ENCODE results near the gene MYL2.

The MYL2 gene

DNA sequence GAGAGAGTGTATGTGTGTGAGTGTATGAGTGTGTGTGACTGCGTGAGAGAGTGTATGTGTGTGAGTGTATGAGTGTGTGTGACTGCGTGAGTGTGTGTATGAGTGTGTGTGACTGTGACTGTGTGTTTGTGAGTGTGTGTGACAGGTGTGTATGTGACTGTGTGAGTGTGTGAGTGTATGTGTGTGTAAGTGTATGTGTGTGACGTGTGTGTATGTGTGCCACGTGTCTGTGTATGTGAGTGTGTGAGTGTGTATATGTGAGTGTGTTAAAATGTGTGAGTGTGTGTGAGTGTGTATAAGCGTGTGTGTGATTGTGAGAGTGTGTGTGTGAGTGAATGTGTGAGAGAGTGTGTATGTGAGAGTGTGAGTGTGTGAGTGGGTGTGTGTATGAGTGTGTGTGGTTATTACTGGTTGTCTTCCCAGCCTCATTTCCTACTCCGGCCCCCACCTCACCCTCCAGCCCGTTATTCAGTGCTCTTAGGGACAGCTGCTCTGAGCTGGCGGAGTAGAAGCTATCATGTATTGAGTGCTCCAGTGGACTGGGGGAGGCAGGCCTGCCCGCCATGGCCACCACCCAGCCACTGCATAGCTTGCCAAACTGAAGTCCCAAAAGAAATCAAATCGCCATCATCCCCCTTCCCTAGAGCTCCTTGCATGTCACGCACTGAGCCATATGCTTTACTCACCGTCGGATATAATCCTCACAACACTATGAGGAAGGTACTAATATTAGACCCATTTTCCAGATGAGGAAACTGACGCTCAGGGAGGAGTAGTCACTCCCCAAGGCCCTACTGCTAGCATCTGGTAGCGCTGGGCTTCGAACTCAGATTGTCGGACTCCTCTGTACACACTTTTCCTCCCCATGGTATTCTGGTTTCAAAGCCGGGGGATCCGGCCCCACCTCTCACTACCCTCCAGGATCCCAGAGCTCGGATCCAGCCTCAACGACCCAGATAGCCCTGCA lies 10.3 kb upstream of the MYL2 start:
- DNase-seq (ENCODE audit: low spot score): peak; percentile 6

DNA sequence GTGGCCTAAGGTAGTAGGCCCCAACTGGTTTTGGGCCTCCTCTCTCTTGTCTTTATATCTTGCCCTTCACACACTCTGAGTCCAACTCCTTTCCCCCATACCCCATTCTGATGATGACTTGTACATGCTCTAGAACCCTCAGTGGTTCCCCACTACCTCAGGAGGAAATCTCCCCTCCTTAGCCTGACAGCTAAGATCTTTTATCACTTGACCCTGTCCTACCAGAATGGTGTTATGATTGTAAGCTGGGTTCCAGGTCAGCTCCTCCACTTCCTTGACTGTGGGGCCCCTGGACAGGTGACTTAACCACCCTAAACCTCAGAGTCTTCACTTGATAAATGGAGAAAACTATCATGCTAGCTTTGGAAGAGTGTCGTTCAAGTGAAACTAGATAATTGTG lies 9.4 kb upstream of the MYL2 start:
- DNase-seq (ENCODE audit: low spot score): peak; percentile 4

DNA sequence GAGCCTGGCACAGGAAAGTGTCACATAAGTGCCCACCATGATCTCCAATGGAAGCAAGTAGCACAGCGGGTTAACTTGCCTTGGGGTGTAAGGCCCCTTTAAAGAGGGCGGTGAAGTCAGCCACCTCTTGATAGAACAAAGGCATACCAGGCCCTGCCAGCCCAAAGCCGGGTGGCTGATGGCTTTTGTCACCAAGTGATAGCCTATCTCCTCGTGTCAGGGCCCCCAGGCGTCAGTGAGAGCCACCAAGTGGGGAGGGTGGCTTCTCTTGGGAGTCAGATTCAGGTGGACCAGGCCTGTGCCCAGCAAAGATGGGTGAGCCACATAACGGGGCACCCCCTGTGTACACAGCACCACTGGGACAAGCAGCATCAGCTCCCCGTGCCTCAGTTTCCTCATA lies 8.3 kb upstream of the MYL2 start:
- DNase-seq (ENCODE audit: low spot score): peak; percentile 9

DNA sequence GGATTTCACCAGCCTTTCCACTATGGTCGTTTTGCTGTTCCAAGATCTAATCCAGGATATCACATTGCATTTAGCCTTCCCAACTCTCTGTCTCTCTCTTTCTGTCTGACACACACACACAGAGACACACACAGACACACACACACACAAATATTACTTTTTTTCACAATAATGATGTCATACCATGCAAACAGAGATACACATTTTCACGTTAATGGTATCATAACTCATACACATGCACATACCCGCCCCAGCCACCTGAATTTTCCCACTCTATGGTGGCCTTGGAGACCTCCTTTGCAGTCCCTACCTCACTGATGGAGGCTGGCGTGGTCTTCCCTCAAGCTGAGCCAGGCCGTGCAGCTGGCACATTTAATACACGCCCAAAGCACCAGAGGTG lies 7.2 kb upstream of the MYL2 start:
- no peak for DNase-seq (ENCODE audit: low spot score)

DNA sequence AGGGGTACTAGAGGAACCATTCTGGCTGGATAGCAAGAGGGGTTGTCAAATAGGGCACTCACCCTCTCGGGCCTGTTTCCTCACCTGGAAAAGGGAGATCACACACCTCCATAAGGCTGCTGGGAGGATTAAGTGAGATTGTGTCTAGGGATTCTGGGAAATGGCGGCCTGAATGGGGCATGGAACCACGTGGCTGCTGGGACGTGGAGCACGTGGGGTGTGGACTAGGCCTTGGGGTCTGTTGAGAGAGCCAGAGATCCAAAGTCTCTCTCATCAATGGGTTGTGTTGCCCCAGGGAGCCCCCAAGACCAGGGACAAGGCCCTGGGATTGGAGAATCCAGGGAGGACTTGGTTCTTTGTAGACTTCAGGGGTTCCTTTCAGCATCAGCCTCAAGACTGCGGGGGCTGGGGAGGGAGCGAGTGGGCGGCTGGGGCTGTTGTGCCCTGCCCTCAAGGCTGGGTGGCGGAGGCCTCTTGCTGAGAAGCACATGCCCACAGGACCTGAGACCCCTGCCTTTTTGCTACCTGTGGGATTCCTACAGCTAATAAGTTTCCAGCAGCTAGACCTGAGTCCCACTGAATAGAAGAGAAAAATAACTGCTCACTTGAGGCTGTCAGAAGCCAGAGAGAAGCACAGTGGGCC lies 3.4 kb upstream of the MYL2 start:
- DNase-seq (ENCODE audit: low spot score): no peak

DNA sequence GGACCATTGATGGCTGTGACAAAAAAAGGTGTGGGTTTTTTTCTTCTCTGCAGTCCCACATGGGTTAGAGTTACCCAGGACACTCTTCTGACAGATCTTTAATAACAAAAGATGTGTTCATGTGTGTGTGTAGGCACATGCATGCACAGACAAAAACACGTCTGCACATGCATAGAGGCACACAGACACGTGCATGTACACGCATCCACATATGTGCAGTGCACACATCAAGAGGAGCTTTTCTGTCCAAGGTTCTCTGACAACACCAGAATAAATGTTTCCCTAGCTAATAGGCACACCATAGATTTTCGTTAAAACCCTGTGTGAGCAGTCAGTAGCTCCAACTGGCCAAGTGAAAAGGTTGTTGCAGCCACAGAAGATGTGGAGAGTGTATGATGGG lies 2.8 kb upstream of the MYL2 start:
- no peak for DNase-seq (ENCODE audit: low spot score)

DNA sequence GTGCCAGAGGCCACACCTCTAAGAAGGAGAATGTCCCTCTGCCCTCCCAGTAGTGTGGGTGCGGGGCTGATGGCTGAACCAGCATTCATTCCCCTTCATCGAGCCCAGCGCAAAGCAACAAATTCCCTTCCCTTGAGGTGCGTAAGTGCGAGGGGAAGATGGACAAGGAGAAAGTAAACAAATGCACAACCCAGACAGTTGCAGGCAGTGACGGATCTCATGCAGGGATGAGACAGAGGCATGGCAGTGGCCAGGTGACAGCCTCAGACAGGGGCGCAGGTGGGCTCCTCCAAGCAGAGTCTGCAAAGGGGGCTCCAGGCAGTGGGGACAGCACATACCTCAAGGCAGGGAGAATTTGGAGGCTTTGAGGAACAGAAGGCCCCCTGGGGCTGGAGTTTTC lies 2.3 kb upstream of the MYL2 start:
- no peak for DNase-seq (ENCODE audit: low spot score)

DNA sequence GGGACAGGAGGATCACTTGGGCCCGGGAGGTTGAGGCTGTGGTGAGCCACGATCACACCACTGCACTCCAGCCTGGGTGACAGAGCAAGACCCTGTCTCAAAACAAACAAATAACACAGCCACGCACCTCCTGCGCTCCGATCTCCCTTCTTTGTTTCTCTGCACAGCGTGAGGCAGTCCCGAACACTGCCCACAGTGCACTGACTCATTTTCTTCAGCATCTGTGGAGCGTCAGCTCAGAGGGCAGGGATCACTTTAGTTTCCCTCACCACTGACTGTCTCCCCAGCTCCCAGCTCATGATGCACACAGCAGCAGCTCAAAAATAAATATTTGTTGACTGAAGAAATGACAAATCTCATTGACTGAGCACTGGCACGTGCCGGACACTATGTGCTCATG lies 883 bp upstream of the MYL2 start:
- DNase-seq (ENCODE audit: low spot score): peak; percentile 40

DNA sequence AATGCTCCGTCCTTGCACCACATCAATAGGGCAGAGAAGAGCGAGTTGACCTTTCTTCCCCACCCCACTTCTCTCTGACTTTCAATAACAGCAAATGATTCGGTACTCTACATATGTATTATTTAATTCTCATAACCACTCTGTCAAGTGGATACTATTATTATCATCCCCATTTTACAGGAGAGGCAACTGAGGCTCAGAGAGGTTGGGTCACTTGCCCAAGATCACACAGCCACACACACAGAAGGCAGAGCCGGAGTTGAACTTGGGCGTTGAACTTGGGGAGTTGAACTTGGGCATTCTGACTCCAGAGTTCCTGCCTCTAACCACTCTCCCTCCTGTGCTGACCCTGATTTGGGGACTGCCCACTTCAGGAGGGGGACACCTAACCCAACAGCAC lies 659 bp downstream of the MYL2 start:
- DNase-seq (ENCODE audit: low spot score): no peak

DNA sequence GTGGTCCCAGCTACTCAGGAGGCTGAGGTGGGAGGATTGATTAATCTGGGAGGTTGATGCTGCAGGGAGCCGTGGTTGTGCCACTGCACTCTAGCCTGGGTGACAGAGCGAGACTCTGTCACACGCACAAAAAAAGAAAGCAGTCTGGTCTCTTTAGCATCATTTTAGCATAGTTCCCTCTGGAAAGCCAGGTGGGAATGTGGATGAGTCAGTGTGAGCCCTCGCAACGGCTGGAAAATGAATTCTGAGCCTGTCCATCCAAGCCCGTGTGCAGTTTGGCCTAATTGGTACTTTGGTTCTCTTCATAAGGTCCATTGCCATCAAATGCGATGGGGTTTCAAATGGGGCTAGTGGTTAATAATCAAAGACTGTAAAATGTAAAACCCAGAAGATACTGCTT lies 2.4 kb downstream of the MYL2 start:
- DNase-seq (ENCODE audit: low spot score): no peak

DNA sequence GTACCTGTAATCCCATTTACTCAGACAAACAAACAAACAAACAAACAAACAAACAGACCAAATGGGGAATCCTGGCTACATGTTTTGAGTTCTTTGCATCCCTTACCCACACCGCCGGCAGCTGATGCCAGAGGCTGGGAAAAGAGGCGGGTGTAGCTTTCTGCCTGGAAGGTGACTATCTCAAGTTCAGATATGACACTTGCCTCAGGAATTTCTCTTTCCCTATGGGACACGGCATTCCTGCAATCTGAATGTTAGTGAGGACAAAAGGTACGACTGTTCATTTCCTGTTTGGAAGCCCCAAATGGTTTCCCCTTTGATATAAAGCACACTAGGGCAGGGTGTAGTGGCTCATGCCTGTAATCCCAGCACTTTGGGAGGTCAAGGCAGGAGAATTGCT lies 2.9 kb downstream of the MYL2 start:
- no peak for DNase-seq (ENCODE audit: low spot score)

DNA sequence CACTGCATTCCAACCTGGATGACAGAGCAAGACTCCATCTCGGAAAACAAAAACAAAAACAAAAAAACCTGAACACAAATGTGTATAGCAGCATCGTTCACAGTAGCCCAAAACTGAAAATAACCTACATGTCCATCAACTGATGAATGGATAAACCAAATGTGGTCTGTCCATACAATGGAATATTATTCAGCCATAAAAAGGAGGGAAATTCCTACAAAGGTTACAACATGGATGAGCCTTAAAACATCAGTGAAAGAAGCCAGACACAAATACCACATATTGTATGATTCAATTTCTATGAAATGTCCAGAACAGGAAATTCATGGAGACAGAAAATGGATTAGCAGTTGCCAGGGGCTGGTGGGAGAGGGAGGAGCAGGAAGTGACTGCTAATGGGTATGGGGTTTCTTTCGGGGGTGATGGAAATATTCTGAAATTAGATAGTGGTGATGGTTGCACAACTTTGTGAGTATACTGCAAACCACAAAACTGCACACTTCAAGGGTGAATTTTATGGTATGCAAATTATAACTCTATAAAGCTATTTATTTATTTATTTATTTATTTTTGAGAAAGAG lies 4.0 kb downstream of the MYL2 start:
- no peak for DNase-seq (ENCODE audit: low spot score)

DNA sequence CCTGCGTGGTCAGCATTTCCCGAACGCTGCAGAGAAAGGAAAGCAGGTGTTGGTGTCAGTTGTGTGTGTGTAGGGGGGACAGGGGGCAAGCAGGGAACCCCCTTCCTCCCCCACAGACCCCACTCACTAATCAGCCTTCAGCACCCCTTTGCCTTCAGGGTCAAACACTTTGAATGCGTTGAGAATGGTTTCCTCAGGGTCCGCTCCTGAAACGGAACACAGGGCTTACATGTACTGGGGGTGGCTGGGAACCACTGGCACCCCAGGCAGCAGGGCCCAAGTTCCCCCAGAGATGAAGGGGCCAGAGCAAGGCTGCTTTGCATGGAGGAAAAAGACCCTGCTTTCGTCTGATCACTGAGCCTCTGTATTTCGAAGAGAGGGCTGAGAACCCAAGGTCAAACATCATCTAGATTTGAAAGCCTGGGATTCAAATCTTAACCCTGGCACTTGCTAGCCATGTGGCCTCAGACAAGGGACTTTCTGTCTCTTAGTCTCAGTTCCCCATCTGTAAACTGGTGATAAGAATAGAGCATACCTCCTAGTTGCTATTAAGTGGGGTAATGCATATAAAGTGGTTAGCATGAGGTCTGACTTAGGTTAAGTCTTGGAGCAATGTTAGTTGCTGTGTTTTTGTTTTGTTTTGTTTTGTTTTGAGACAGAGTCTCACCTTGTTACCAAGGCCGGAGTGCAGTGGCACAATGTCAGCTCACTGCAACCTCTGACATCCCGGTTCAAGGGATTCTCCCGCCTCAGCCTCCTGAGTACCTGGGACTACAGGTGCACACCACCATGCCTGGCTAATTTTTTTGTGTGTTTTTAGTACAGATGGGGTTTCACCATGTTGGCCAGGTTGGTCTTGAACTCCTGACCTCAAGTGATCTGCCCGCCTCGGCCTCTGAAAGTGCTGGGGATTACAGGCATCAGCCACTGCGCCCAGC lies 7.0 kb downstream of the MYL2 start:
- no peak for DNase-seq (ENCODE audit: low spot score)

DNA sequence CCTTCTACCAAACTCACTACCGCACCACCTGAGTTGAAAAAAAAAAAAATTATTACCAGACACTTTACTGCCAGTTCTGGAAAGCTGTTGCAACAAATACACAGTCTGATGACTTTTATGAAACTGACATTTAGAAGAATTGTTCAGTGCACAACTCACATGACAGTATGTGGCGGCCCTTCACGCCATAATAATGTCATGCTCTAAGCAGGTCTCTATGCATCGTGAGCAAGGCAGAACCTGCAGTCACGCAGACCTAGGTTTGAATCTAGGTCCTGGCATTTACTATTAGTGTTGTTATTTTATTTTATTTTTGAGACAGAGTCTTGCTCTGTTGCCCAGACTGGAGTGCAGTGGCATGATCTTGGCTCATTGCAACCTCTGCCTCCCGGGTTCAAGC lies 8.1 kb downstream of the MYL2 start:
- DNase-seq (ENCODE audit: low spot score): no peak

DNA sequence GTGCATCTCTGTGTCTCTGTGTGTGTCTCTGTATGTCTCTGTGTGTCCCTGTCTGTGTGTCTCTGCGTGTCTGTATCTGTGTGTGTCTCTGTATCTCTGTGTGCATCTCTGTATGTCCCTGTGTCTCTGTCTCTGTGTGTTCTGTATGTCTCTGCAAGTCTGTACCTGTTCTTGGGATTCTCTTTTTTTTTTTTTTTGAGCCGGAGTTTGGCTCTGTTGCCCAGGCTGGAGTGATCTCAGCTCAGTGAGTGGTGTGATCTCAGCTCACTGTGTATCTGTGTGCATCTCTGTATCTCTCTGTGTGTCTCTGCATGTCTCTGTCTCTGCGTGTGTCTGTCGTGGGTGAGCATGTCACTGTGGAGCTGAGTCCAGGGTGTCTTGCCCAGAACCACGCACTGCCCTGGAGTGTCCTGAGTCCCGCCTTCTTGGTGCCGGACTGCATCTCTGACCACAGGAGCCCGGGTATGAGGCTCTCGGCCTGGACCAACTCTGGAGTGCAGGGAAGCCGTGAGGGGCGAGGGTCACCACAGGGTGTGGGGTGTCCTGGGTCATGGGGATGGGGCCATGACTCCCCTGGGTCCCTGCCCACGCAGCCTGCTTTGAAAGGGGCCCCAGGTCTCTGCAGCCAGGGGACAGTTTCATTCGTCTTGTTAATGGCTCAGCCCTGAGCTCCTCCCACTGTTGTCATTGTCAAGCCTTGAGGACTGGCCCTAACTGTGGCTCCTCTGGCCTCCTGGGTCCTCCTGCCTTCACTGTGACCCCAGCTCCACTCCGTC lies 11.8 kb downstream of the MYL2 start:
- no peak for DNase-seq (ENCODE audit: low spot score)

DNA sequence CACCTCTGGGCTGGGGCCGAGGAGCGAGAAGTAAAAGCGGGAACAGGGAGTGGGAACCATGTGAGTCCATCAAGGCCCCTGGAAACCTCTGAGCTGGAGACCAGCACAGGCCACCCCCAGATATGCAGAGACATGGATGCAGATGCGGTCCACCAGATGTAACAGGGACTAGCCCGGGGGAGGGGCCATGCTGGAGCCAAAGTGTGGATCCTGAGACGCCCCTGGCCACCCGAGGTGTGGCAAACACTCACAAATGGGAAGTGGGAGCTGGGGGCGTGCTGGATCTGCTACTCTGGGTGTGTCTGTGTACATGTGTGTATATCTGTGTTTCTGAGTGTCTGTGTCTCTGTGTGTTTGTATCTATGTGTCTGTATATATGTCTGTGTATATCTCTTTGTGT lies 12.8 kb downstream of the MYL2 start:
- DNase-seq (ENCODE audit: low spot score): no peak

DNA sequence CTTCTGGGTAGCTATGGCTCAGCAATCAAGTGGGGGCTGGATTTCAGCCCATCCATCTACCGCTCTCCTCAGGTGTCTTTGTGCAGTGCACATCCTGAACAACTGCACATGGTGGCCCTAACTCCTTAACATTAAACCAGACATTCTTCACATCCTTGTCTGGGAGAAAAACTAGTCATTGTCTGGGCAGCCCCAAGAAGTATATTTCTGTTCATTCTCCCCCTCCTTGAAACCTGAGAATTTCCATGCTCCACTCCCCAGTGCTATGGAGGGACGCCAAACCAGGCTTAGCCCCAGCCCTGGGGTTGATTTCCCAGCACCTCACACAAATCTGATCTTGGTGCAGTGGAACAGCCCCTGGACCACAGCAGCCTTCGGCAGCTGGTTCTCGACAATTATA lies 13.4 kb downstream of the MYL2 start:
- no peak for DNase-seq (ENCODE audit: low spot score)

DNA sequence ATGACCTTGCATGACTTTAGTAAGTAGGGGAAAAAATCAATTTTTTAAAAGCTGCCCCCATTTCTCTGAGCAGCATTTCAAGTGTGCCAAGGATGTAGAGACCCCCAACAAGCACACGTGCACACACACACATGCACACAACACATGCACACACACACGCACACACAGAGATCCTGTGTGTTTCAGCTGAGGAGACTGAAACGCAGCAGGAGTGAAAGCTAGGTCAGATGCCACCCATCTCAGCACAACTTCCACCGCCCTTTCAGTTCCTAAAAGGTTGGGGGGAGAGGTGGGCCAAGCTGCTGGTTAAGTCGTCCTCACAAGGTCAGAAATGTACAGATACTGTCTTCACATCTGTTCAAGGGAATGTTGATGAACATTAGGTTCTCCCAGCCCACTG lies 13.9 kb downstream of the MYL2 start:
- DNase-seq (ENCODE audit: low spot score): no peak

DNA sequence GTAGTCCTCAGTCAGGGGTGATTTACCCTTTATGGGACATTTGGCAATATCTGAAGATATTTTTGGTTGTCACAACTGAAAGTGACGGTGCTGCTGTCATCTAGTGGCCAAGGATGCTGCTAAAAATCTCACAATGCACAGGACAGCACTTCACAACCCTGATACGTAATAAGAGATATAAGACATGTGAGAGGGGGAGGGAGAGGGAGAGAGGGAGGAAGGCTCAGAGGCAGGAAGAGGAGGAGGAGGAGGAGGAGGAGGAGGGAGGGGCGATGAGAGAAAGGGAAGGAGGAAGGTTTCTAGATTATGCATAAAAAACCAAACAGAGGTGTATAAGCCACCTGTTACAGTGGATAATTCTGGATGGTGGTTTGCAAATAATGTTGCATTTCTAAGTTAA lies 14.3 kb downstream of the MYL2 start:
- no peak for DNase-seq (ENCODE audit: low spot score)

DNA sequence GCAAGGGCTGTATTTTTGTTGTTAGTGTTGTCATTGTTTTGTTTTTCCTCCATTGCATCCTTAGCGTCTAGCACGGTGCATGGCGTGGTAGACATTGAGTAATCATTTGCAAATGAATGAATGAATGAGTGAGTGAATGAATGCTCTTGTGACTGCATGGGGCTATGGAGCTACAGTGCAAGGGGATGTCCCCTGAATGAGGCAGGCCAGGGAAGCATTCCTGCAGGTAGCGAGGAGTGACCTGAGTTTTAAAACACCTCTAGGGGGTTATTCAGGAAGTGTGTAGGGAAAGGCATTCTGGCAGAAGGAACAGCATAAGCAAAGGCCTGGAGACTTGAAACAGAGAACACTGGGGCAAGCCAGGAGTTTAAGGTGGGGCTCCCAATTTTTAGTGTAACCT lies 16.9 kb downstream of the MYL2 start:
- DNase-seq (ENCODE audit: low spot score): no peak

DNA sequence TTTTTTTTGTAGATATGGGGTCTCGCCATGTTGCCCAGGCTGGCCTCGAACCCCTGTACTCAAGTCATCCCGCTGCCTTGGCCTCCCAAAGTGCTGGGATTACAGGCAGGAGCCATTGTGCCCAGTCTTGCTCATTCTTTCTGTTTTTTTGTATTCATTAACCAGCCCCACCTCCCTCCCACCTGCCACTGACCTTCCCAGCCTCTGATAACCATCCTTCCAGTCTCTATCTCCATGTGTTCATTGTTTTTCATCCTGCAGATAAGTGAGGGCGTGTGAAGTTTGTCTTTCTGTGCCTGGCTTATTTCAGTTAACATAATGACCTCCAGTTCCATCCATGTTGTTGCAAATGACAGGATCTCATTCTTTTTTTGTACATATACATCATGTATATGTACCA lies 19.0 kb downstream of the MYL2 start:
- no peak for DNase-seq (ENCODE audit: low spot score)

Measured in AG20443 (cell line).